Astrocyte (in vitro differentiated cells and primary cell): ENCODE data around the gene DCBLD1.

Experiments
- EZH2 ChIP-seq: IDR thresholded peaks from 2 replicates; pipeline ENCODE4 v1.6.1; 2012; ENCODE audit warnings: mild to moderate bottlenecking, low read length, inconsistent platforms; ENCODE audit not compliant: insufficient read depth
- TF ChIP-seq, protein P1 (sequence below): IDR thresholded peaks from 2 replicates; pipeline ENCODE4 v1.5.1; 2011; ENCODE audit warnings: low read depth, mild to moderate bottlenecking, inconsistent platforms, low read length, moderate library complexity; ENCODE audit not compliant: insufficient read depth

DNA sequence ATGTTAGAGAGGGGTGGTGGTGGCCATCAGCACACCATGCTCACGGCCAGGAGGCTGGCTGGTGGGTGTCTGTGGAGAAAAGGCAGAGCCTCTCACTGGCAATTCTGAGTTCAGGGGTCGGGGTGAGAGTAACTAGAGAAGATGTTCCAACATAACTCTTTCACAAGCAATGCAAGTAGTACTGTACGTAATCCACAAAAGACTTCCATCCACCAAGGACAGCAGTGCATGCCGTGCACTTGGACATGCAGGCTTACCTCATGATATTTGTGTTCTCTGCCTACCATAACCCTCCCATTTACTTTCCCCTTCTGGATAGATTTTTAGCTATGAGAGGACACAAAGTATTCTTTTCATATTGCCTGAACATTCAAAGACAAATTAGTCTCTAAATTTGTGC lies 51.3 kb downstream of the DCBLD1 start:
- TF ChIP-seq, protein P1, sequence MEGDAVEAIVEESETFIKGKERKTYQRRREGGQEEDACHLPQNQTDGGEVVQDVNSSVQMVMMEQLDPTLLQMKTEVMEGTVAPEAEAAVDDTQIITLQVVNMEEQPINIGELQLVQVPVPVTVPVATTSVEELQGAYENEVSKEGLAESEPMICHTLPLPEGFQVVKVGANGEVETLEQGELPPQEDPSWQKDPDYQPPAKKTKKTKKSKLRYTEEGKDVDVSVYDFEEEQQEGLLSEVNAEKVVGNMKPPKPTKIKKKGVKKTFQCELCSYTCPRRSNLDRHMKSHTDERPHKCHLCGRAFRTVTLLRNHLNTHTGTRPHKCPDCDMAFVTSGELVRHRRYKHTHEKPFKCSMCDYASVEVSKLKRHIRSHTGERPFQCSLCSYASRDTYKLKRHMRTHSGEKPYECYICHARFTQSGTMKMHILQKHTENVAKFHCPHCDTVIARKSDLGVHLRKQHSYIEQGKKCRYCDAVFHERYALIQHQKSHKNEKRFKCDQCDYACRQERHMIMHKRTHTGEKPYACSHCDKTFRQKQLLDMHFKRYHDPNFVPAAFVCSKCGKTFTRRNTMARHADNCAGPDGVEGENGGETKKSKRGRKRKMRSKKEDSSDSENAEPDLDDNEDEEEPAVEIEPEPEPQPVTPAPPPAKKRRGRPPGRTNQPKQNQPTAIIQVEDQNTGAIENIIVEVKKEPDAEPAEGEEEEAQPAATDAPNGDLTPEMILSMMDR = no peak
- TF ChIP-seq EZH2 = no peak
